Mucosa of rectum (tissue), 2 donors: ENCODE data around the gene GPR27.

Experiments
- H3K27ac ChIP-seq, 2 donors: one replicate each; pipeline ENCODE4 v1.7.0; 2013; ENCODE audit warnings: inconsistent platforms in 2 of 2, low read depth in 2 of 2, low read length in 2 of 2
- H3K27me3 ChIP-seq, 2 donors: one replicate each; pipeline ENCODE4 v1.7.0; 2013; ENCODE audit warnings: low read length in 2 of 2; ENCODE audit not compliant: control insufficient read depth in 2 of 2, insufficient read depth in 2 of 2
- H3K36me3 ChIP-seq, 2 donors: one replicate each; pipeline ENCODE4 v1.7.0; 2013; ENCODE audit warnings: low read length in 2 of 2; ENCODE audit not compliant: control insufficient read depth in 2 of 2, insufficient read depth in 2 of 2
- H3K4me1 ChIP-seq, 2 donors: one replicate each; pipeline ENCODE4 v1.7.0; 2013; ENCODE audit warnings: low read length in 2 of 2, mild to moderate bottlenecking in 1 of 2; ENCODE audit not compliant: control insufficient read depth in 2 of 2, insufficient read depth in 2 of 2
- H3K4me3 ChIP-seq, 2 donors: one replicate each; pipeline ENCODE4 v1.7.0; 2013; ENCODE audit warnings: low read length in 2 of 2
- H3K9ac ChIP-seq, 2 donors: one replicate each; pipeline ENCODE4 v1.7.0; 2013; ENCODE audit warnings: low read length in 2 of 2, low read depth in 1 of 2, mild to moderate bottlenecking in 1 of 2
- H3K9me3 ChIP-seq, 2 donors: one replicate each; pipeline ENCODE4 v1.7.0; 2013; ENCODE audit warnings: low read length in 2 of 2; ENCODE audit not compliant: control insufficient read depth in 2 of 2
- donor health status: healthy.
- donor health status: Normal muscosa, but diverticular disease.

Gene GPR27

GRCh38 chr3:71759401-71759800 is 5.7 kb downstream of the GPR27 start:
- H3K27me3 ChIP-seq, result peaks cover 8% of the 10 kb centered on the region in 2 donors
- H3K9me3 ChIP-seq, result no peaks in the 10 kb centered on the region
- no peak overlapping the region for H3K4me3 ChIP-seq
- H3K27ac ChIP-seq, result no peak overlapping the region
- no peaks in the 10 kb centered on the region for H3K4me1 ChIP-seq
- H3K36me3 ChIP-seq, result no peaks in the 10 kb centered on the region
- H3K9ac ChIP-seq, result no peak overlapping the region

- H3K27ac ChIP-seq, result no peak overlapping the region
- H3K4me1 ChIP-seq, result no peaks in the 10 kb centered on the region
- no peak overlapping the region for H3K9ac ChIP-seq
- H3K9me3 ChIP-seq, result no peaks in the 10 kb centered on the region
- H3K27me3 ChIP-seq, result peaks cover 6% of the 10 kb centered on the region in 2 donors
- H3K4me3 ChIP-seq, result no peak overlapping the region
- no peaks in the 10 kb centered on the region for H3K36me3 ChIP-seq
Observed at GRCh38 chr3:71760140-71760539, 6.5 kb downstream of the GPR27 start.

GRCh38 chr3:71763426-71763825 is 9.8 kb downstream of the GPR27 start:
- no peak overlapping the region for H3K4me3 ChIP-seq
- peaks cover 2 to 5% of the 10 kb centered on the region in 2 donors for H3K27me3 ChIP-seq
- H3K36me3 ChIP-seq, result no peaks in the 10 kb centered on the region
- no peak overlapping the region for H3K9ac ChIP-seq
- no peaks in the 10 kb centered on the region for H3K9me3 ChIP-seq
- no peaks in the 10 kb centered on the region for H3K4me1 ChIP-seq
- H3K27ac ChIP-seq, result no peak overlapping the region

- Histone ChIP-seq H3K36me3 (no peaks in the 10 kb centered on the region), H3K9ac (no peak overlapping the region), H3K4me1 (no peaks in the 10 kb centered on the region), H3K27me3 (peaks cover 0 to 4% of the 10 kb centered on the region in 2 donors), H3K27ac (no peak overlapping the region), H3K9me3 (no peaks in the 10 kb centered on the region), H3K4me3 (no peak overlapping the region)
Observed at GRCh38 chr3:71771126-71771525, 17.5 kb downstream of the GPR27 start.

GRCh38 chr3:71771884-71772283 is 18.2 kb downstream of the GPR27 start:
- Histone ChIP-seq H3K4me3 (no peak overlapping the region), H3K27me3 (peaks cover 0 to 4% of the 10 kb centered on the region in 2 donors), H3K27ac (no peak overlapping the region), H3K9me3 (no peaks in the 10 kb centered on the region), H3K4me1 (no peaks in the 10 kb centered on the region), H3K9ac (no peak overlapping the region), H3K36me3 (no peaks in the 10 kb centered on the region)

- no peak overlapping the region for H3K27ac ChIP-seq
- no peak overlapping the region for H3K9ac ChIP-seq
- H3K36me3 ChIP-seq, result no peaks in the 10 kb centered on the region
- H3K4me3 ChIP-seq, result no peak overlapping the region
- H3K27me3 ChIP-seq, result peaks cover 7 to 19% of the 10 kb centered on the region in 2 donors
- H3K9me3 ChIP-seq, result no peaks in the 10 kb centered on the region
- no peaks in the 10 kb centered on the region for H3K4me1 ChIP-seq
Observed at GRCh38 chr3:71776538-71776937, 22.9 kb downstream of the GPR27 start.

GRCh38 chr3:71778353-71778752 is 24.7 kb downstream of the GPR27 start:
- no peaks in the 10 kb centered on the region for H3K9me3 ChIP-seq
- peaks cover 16 to 35% of the 10 kb centered on the region in 2 donors for H3K27me3 ChIP-seq
- no peaks in the 10 kb centered on the region for H3K4me1 ChIP-seq
- no peaks in the 10 kb centered on the region for H3K36me3 ChIP-seq
- H3K4me3 ChIP-seq, result no peak overlapping the region
- H3K27ac ChIP-seq, result no peak overlapping the region
- H3K9ac ChIP-seq, result no peak overlapping the region

- Histone ChIP-seq H3K4me1 (peaks cover 3 to 5% of the 10 kb centered on the region in 2 donors), H3K9ac (no peak overlapping the region), H3K9me3 (no peaks in the 10 kb centered on the region), H3K36me3 (no peaks in the 10 kb centered on the region), H3K27ac (no peak overlapping the region), H3K4me3 (no peak overlapping the region), H3K27me3 (peaks cover 24 to 47% of the 10 kb centered on the region in 2 donors)
Observed at GRCh38 chr3:71779674-71780377, 26.2 kb downstream of the GPR27 start.

- Histone ChIP-seq H3K9me3 (no peaks in the 10 kb centered on the region), H3K4me3 (no peak overlapping the region), H3K27me3 (peaks cover 24 to 49% of the 10 kb centered on the region in 2 donors), H3K36me3 (no peaks in the 10 kb centered on the region), H3K9ac (no peak overlapping the region), H3K4me1 (peaks cover 3 to 5% of the 10 kb centered on the region in 2 donors), H3K27ac (no peak overlapping the region)
Observed at GRCh38 chr3:71780430-71780829, 26.8 kb downstream of the GPR27 start.

- H3K36me3 ChIP-seq, result no peaks in the 10 kb centered on the region
- peaks cover 39 to 69% of the 10 kb centered on the region in 2 donors for H3K27me3 ChIP-seq
- H3K27ac ChIP-seq, result no peak overlapping the region
- peaks cover 3 to 5% of the 10 kb centered on the region in 2 donors for H3K4me1 ChIP-seq
- no peak overlapping the region for H3K4me3 ChIP-seq
- H3K9ac ChIP-seq, result no peak overlapping the region
- no peaks in the 10 kb centered on the region for H3K9me3 ChIP-seq
Observed at GRCh38 chr3:71783152-71783551, 29.5 kb downstream of the GPR27 start.
